GM12892 (cell line): ENCODE data around the gene DNAAF5.

Experiments
- DNase-seq: peaks from one replicate; pipeline ENCODE4 v3.0.0; 2011; ENCODE audit not compliant: insufficient read length
- FAIRE-seq: peaks from 2 replicates; lab custom pipeline; 2011; peaks lifted over from hg19 to GRCh38; lab: Jason Lieb, UNC
- POLR2A ChIP-seq: IDR thresholded peaks from 2 replicates; pipeline ENCODE4 v1.6.1; 2011; ENCODE audit warnings: low read depth, low read length, control low read depth
- POLR2AphosphoS5 ChIP-seq: IDR thresholded peaks from 2 replicates; pipeline ENCODE4 v1.6.1; 2011; ENCODE audit warnings: low read depth, low read length, control low read depth
- TAF1 ChIP-seq: IDR thresholded peaks from 2 replicates; pipeline ENCODE4 v1.6.1; 2011; ENCODE audit warnings: low read depth, mild to moderate bottlenecking, control low read depth, low read length, borderline replicate concordance

DNAAF5 gene

GRCh38 chr7:696426-696811, 30.1 kb upstream of the DNAAF5 start:
- DNase-seq = no peak
- FAIRE-seq = no peak
- TF ChIP-seq POLR2A = no peak
- no peak for TF ChIP-seq POLR2AphosphoS5
- TF ChIP-seq TAF1 = no peak

GRCh38 chr7:696812-697551, 29.5 kb upstream of the DNAAF5 start:
- FAIRE-seq = no peak
- no peak for TF ChIP-seq POLR2AphosphoS5
- TF ChIP-seq TAF1 = no peak
- TF ChIP-seq POLR2A = no peak
- DNase-seq = no peak

- no peak for TF ChIP-seq POLR2AphosphoS5
- TF ChIP-seq POLR2A = no peak
- no peak for TF ChIP-seq TAF1
- FAIRE-seq (no peak), DNase-seq (no peak)
Measured at GRCh38 chr7:698515-699475, 27.7 kb upstream of the DNAAF5 start.

GRCh38 chr7:699476-700170, 26.9 kb upstream of the DNAAF5 start:
- DNase-seq (no peak), FAIRE-seq (no peak)
- no peak for TF ChIP-seq POLR2AphosphoS5
- no peak for TF ChIP-seq TAF1
- TF ChIP-seq POLR2A = no peak

- TF ChIP-seq TAF1 (no peak), POLR2AphosphoS5 (no peak), POLR2A (no peak)
- FAIRE-seq = no peak
- no peak for DNase-seq
Measured at GRCh38 chr7:701086-701671, 25.3 kb upstream of the DNAAF5 start.

- FAIRE-seq = no peak
- no peak for DNase-seq
- no peak for TF ChIP-seq POLR2A
- TF ChIP-seq POLR2AphosphoS5 = no peak
- TF ChIP-seq TAF1 = no peak
Measured at GRCh38 chr7:703049-703448, 23.4 kb upstream of the DNAAF5 start.

GRCh38 chr7:706721-707120, 19.8 kb upstream of the DNAAF5 start:
- no peak for TF ChIP-seq POLR2AphosphoS5
- no peak for TF ChIP-seq TAF1
- TF ChIP-seq POLR2A = no peak
- DNase-seq = no peak
- no peak for FAIRE-seq

- TF ChIP-seq POLR2A (no peak), POLR2AphosphoS5 (no peak), TAF1 (no peak)
- FAIRE-seq (no peak), DNase-seq (no peak)
Measured at GRCh38 chr7:707296-708000, 19.1 kb upstream of the DNAAF5 start.

- TF ChIP-seq TAF1 = no peak
- no peak for TF ChIP-seq POLR2A
- TF ChIP-seq POLR2AphosphoS5 = no peak
- FAIRE-seq = no peak
- DNase-seq = no peak
Measured at GRCh38 chr7:710161-710560, 16.3 kb upstream of the DNAAF5 start.

- FAIRE-seq (no peak), DNase-seq (no peak)
Measured at GRCh38 chr7:711093-711921, 15.2 kb upstream of the DNAAF5 start.

More at GRCh38 chr7:711093-711921, 15.2 kb upstream of the DNAAF5 start:
- TF ChIP-seq POLR2A (no peak), TAF1 (no peak), POLR2AphosphoS5 (no peak)
